H9 (cell line): Measurements from ENCODE around the gene THEMIS. TPM values are rescaled to one million over a fixed set of nuclear protein-coding genes. Genes with fewer than 3 reads are reported as not detected.

Source experiments
- DNase-seq: peaks from one replicate; pipeline ENCODE4 v3.0.0-alpha.2; 2017
- H2AFZ ChIP-seq: one replicate; pipeline ENCODE4 v1.6.1; 2013; ENCODE audit warnings: mild to moderate bottlenecking, low read length, control low read depth, moderate library complexity
- H2AK5ac ChIP-seq: 2 replicates; pipeline ENCODE4 v1.6.1; 2013; ENCODE audit warnings: low read length, control low read depth, mixed read lengths; ENCODE audit not compliant: insufficient read length
- H2BK120ac ChIP-seq: one replicate; pipeline ENCODE4 v1.6.1; 2013; ENCODE audit warnings: low read depth, mild to moderate bottlenecking, low read length, control low read depth, inconsistent platforms; ENCODE audit not compliant: poor library complexity, severe bottlenecking
- H2BK12ac ChIP-seq: 2 replicates; pipeline ENCODE4 v1.6.1; 2013; ENCODE audit warnings: low read length, control low read depth, mixed read lengths, low read depth; ENCODE audit not compliant: insufficient read length
- H2BK15ac ChIP-seq: 2 replicates; pipeline ENCODE4 v1.6.1; 2013; ENCODE audit warnings: low read depth, low read length, control low read depth
- H2BK20ac ChIP-seq: one replicate; pipeline ENCODE4 v1.6.1; 2013; ENCODE audit warnings: low read depth, mild to moderate bottlenecking, low read length, control low read depth, inconsistent platforms; ENCODE audit not compliant: poor library complexity, severe bottlenecking
- H2BK5ac ChIP-seq: 2 replicates; pipeline ENCODE4 v1.6.1; 2013; ENCODE audit warnings: low read length, control low read depth, mixed read lengths; ENCODE audit not compliant: insufficient read length
- H3K14ac ChIP-seq: 2 replicates; pipeline ENCODE4 v1.6.1; 2013; ENCODE audit warnings: low read length, control low read depth; ENCODE audit not compliant: insufficient read depth
- H3K18ac ChIP-seq: 2 replicates; pipeline ENCODE4 v1.6.1; 2013; ENCODE audit warnings: low read depth, mild to moderate bottlenecking, mixed read lengths, low read length, control low read depth; ENCODE audit not compliant: insufficient read length
- H3K23ac ChIP-seq: 2 replicates; pipeline ENCODE4 v1.6.1; 2013; ENCODE audit warnings: low read length, control low read depth, mixed read lengths, low read depth; ENCODE audit not compliant: insufficient read length
- H3K23me2 ChIP-seq: 2 replicates; pipeline ENCODE4 v1.6.1; 2013; ENCODE audit warnings: low read depth, mild to moderate bottlenecking, mixed read lengths, low read length, control low read depth; ENCODE audit not compliant: insufficient read length, poor library complexity, severe bottlenecking
- H3K27ac ChIP-seq: 2 replicates; pipeline ENCODE4 v1.5.1; 2013; ENCODE audit warnings: low read length, control low read depth, mixed read lengths, low read depth; ENCODE audit not compliant: insufficient read length
- H3K27me3 ChIP-seq: 2 replicates; pipeline ENCODE4 v1.6.1; 2013; ENCODE audit warnings: low read length, control low read depth, inconsistent platforms; ENCODE audit not compliant: insufficient read depth
- H3K4ac ChIP-seq: 2 replicates; pipeline ENCODE4 v1.6.1; 2013; ENCODE audit warnings: low read depth, mild to moderate bottlenecking, control low read depth, inconsistent platforms, low read length, moderate library complexity
- H3K4me1 ChIP-seq: 2 replicates; pipeline ENCODE4 v1.6.1; 2013; ENCODE audit warnings: low read length, control low read depth, inconsistent platforms; ENCODE audit not compliant: insufficient read depth
- H3K4me2 ChIP-seq: 2 replicates; pipeline ENCODE4 v1.6.1; 2013; ENCODE audit warnings: low read length, control low read depth, mixed read lengths; ENCODE audit not compliant: insufficient read length, insufficient read depth
- H3K56ac ChIP-seq: 2 replicates; pipeline ENCODE4 v1.6.1; 2013; ENCODE audit warnings: low read depth, mild to moderate bottlenecking, mixed read lengths, low read length, control low read depth; ENCODE audit not compliant: insufficient read length
- H3K79me1 ChIP-seq: 2 replicates; pipeline ENCODE4 v1.6.1; 2013; ENCODE audit warnings: low read depth, mild to moderate bottlenecking, moderate library complexity, low read length, control low read depth, inconsistent platforms; ENCODE audit not compliant: insufficient read depth, poor library complexity, severe bottlenecking
- H3K79me2 ChIP-seq: 2 replicates; pipeline ENCODE4 v1.6.1; 2013; ENCODE audit warnings: low read length, control low read depth, inconsistent platforms; ENCODE audit not compliant: insufficient read depth
- H3K9ac ChIP-seq: 2 replicates; pipeline ENCODE4 v1.6.1; 2013; ENCODE audit warnings: low read length, control low read depth, mixed read lengths; ENCODE audit not compliant: insufficient read length; ENCODE audit errors: extremely low read depth
- H3K9me3 ChIP-seq: one replicate; pipeline ENCODE4 v1.6.1; 2013; ENCODE audit warnings: low read depth, low read length, inconsistent platforms; ENCODE audit not compliant: control insufficient read depth
- H3T11ph ChIP-seq: one replicate; pipeline ENCODE4 v1.6.1; 2013; ENCODE audit warnings: mild to moderate bottlenecking, low read length, control low read depth, inconsistent platforms
- H4K20me1 ChIP-seq: one replicate; pipeline ENCODE4 v1.6.1; 2013; ENCODE audit not compliant: control insufficient read depth, insufficient read length, insufficient read depth
- H4K5ac ChIP-seq: 2 replicates; pipeline ENCODE4 v1.6.1; 2013; ENCODE audit warnings: low read depth, mild to moderate bottlenecking, mixed read lengths, low read length, control low read depth; ENCODE audit not compliant: insufficient read length
- H4K8ac ChIP-seq: replicated peaks from 2 replicates; pipeline ENCODE4 v1.6.1; 2013; ENCODE audit warnings: low read length, control low read depth, mixed read lengths, low read depth; ENCODE audit not compliant: insufficient read length
- H4K91ac ChIP-seq: 2 replicates; pipeline ENCODE4 v1.6.1; 2013; ENCODE audit warnings: low read depth, mild to moderate bottlenecking, moderate library complexity, mixed read lengths, low read length, control low read depth; ENCODE audit not compliant: insufficient read length
- H3K27ac Mint-ChIP-seq, 3 experiments: 2 replicates in 2 of 3; 3 replicates in 1 of 3; pipeline ENCODE4 v1.8.0; 2020 to 2021; ENCODE audit warnings: mixed read lengths in 3 of 3, mild to moderate bottlenecking in 1 of 3, moderate library complexity in 1 of 3
- H3K27me3 Mint-ChIP-seq: 2 replicates; pipeline ENCODE4 v1.8.0; 2021; ENCODE audit warnings: low read depth, mild to moderate bottlenecking, moderate library complexity, mixed read lengths
- H3K36me3 Mint-ChIP-seq, 3 experiments: 2 replicates in 2 of 3; 3 replicates in 1 of 3; pipeline ENCODE4 v1.8.0; 2020 to 2021; ENCODE audit warnings: low read depth in 3 of 3, mixed read lengths in 3 of 3; ENCODE audit not compliant: insufficient read depth in 1 of 3
- H3K4me1 Mint-ChIP-seq, 2 experiments: 2 replicates each; pipeline ENCODE4 v1.8.0; 2020; ENCODE audit warnings: mixed read lengths in 2 of 2
- H3K4me3 Mint-ChIP-seq, 2 experiments: 2 replicates in 1 of 2; 3 replicates in 1 of 2; pipeline ENCODE4 v1.8.0; 2020 to 2021; ENCODE audit warnings: mild to moderate bottlenecking in 2 of 2, mixed read lengths in 2 of 2, moderate library complexity in 1 of 2
- H3K9me3 Mint-ChIP-seq, 2 experiments: 2 replicates in 1 of 2; 3 replicates in 1 of 2; pipeline ENCODE4 v1.8.0; 2020; ENCODE audit warnings: mild to moderate bottlenecking in 2 of 2, mixed read lengths in 2 of 2, moderate library complexity in 1 of 2
- WGBS: extraction: QIAGEN DNeasy Blood & Tissue Kit; methylation state at CpG from one replicate; pipeline ENCODE4 v1.1.7; 2013; ENCODE audit warnings: missing lambda C conversion rate, low lambda C conversion rate, mixed read lengths; ENCODE audit not compliant: insufficient read length; ENCODE audit errors: extremely low coverage; 5-methylcytosine and 5-hydroxymethylcytosine counted together
- total RNA-seq: library from RNA; stranded (reverse); gene quantifications from 2 replicates; pipeline ENCODE4 v1.2.1, GENCODE V29; 2021
- TF ChIP-seq, protein P1 (sequence below): fragments of 200-600 bp; sonication (generic); conservative IDR thresholded peaks from 3 replicates; pipeline ENCODE4 v1.8.0; 2021; ENCODE audit warnings: antibody characterized with exemption, mild to moderate bottlenecking

THEMIS gene
- total RNA-seq, 1 experiment from 2014 or later, result not detected

GRCh38 chr6:127918506-127919427 is 17.9 kb upstream of the THEMIS start:
- H3K23ac ChIP-seq, result no peak overlapping the region
- no peak for DNase-seq
- Mint-ChIP-seq H3K4me1 (no peaks in the 10 kb centered on the region), H3K27ac (peak overlapping the region in 1 of 3 experiments; percentile 78; a peak in 1 of 7 replicates), H3K27me3 (no peaks in the 10 kb centered on the region), H3K9me3 (no peaks in the 10 kb centered on the region), H3K4me3 (no peak overlapping the region; a peak in 1 of 5 replicates), H3K36me3 (no peaks in the 10 kb centered on the region)
- H3K79me1 ChIP-seq, result no peaks in the 10 kb centered on the region
- no peak overlapping the region for H3K18ac ChIP-seq
- no peak overlapping the region for H2BK15ac ChIP-seq
- no peak overlapping the region for H2BK120ac ChIP-seq
- no peaks in the 10 kb centered on the region for H3K4me1 ChIP-seq
- no peak overlapping the region for H3T11ph ChIP-seq
- no peak overlapping the region for H2BK5ac ChIP-seq
- H4K91ac ChIP-seq, result no peak overlapping the region
- no peak overlapping the region for H3K4me2 ChIP-seq
- H4K8ac ChIP-seq, result no peak overlapping the region
- WGBS, result no CpG with 5 or more reads among the region's 3 CpGs
- no peaks in the 10 kb centered on the region for H3K27me3 ChIP-seq
- H4K20me1 ChIP-seq, result no peaks in the 10 kb centered on the region
- no peaks in the 10 kb centered on the region for H3K9me3 ChIP-seq
- H3K4ac ChIP-seq, result no peak overlapping the region
- H3K14ac ChIP-seq, result no peak overlapping the region
- H3K27ac ChIP-seq, result no peak overlapping the region
- TF ChIP-seq, protein P1, sequence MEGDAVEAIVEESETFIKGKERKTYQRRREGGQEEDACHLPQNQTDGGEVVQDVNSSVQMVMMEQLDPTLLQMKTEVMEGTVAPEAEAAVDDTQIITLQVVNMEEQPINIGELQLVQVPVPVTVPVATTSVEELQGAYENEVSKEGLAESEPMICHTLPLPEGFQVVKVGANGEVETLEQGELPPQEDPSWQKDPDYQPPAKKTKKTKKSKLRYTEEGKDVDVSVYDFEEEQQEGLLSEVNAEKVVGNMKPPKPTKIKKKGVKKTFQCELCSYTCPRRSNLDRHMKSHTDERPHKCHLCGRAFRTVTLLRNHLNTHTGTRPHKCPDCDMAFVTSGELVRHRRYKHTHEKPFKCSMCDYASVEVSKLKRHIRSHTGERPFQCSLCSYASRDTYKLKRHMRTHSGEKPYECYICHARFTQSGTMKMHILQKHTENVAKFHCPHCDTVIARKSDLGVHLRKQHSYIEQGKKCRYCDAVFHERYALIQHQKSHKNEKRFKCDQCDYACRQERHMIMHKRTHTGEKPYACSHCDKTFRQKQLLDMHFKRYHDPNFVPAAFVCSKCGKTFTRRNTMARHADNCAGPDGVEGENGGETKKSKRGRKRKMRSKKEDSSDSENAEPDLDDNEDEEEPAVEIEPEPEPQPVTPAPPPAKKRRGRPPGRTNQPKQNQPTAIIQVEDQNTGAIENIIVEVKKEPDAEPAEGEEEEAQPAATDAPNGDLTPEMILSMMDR, result no peak
- H2AFZ ChIP-seq, result no peak overlapping the region
- H2BK12ac ChIP-seq, result no peak overlapping the region
- H3K23me2 ChIP-seq, result no peaks in the 10 kb centered on the region
- no peak overlapping the region for H2BK20ac ChIP-seq
- H2AK5ac ChIP-seq, result no peak overlapping the region
- no peak overlapping the region for H3K56ac ChIP-seq
- H3K79me2 ChIP-seq, result no peaks in the 10 kb centered on the region
- no peak overlapping the region for H4K5ac ChIP-seq
- H3K9ac ChIP-seq, result no peak overlapping the region
